Measurements from ENCODE around the gene NAV3.
A peak's percentile ranks its signal among the peaks of the same experiment; 100 is the strongest.
"Not testable (repeated sequence)": the region's sequence is repeated elsewhere in the genome, so short reads cannot be mapped to it uniquely, and the experiment has no call there.

The NAV3 gene

GRCh38 chr12:78198896-78199295 lies 368.2 kb downstream of the NAV3 start:
- no peak for DNase-seq

GRCh38 chr12:78199926-78200325 lies 369.2 kb downstream of the NAV3 start:
- DNase-seq = no peak

- DNase-seq = no peak
These were observed 374.2 kb downstream of the NAV3 start for GRCh38 chr12:78204926-78205325.

- DNase-seq = no peak
These were observed 377.4 kb downstream of the NAV3 start for GRCh38 chr12:78208092-78208491.

- peak; percentile 11 for DNase-seq
These were observed 379.3 kb downstream of the NAV3 start for GRCh38 chr12:78209846-78210505.

GRCh38 chr12:78210506-78210860 lies 379.8 kb downstream of the NAV3 start:
- DNase-seq = no peak

- DNase-seq = no peak
These were observed 380.2 kb downstream of the NAV3 start for GRCh38 chr12:78210894-78211302.

- no peak for DNase-seq
These were observed 390.1 kb downstream of the NAV3 start for GRCh38 chr12:78220811-78221210.

GRCh38 chr12:78224154-78224553 lies 393.5 kb downstream of the NAV3 start:
- no peak for DNase-seq

- DNase-seq = no peak
These were observed 396.1 kb downstream of the NAV3 start for GRCh38 chr12:78226763-78227162.

GRCh38 chr12:78229591-78230101 lies 399.0 kb downstream of the NAV3 start:
- peak; percentile 6 for DNase-seq

- DNase-seq = no peak
These were observed 402.1 kb downstream of the NAV3 start for GRCh38 chr12:78232756-78233155.

GRCh38 chr12:78236264-78236663 lies 405.6 kb downstream of the NAV3 start:
- no peak for DNase-seq

- DNase-seq = no peak
These were observed 408.9 kb downstream of the NAV3 start for GRCh38 chr12:78239544-78239943.

- no peak for DNase-seq
These were observed 410.1 kb downstream of the NAV3 start for GRCh38 chr12:78240827-78241226.

GRCh38 chr12:78241446-78241845 lies 410.8 kb downstream of the NAV3 start:
- no peak for DNase-seq

- no peak for DNase-seq
These were observed 414.3 kb downstream of the NAV3 start for GRCh38 chr12:78244916-78245507.

GRCh38 chr12:78248321-78248720 lies 417.6 kb downstream of the NAV3 start:
- no peak for DNase-seq

- no peak for DNase-seq
These were observed 418.9 kb downstream of the NAV3 start for GRCh38 chr12:78249578-78249977.

- not testable (repeated sequence) for DNase-seq
These were observed 427.0 kb downstream of the NAV3 start for GRCh38 chr12:78257662-78258061.

- no peak for DNase-seq
These were observed 430.3 kb downstream of the NAV3 start for GRCh38 chr12:78260976-78261375.

GRCh38 chr12:78261901-78262300 lies 431.2 kb downstream of the NAV3 start:
- DNase-seq = peak; percentile 3

Measured in midbrain (tissue), 1 donor.